GM06990 (cell line): ENCODE results near the gene SLC30A9.
A peak's percentile ranks its signal among the peaks of the same experiment; 100 is the strongest.

Experiments used
- DNase-seq: peaks from one replicate; pipeline ENCODE4 v3.0.0-alpha.2; 2011; ENCODE audit not compliant: insufficient read length; ENCODE audit errors: extremely low read depth
- H3K27me3 ChIP-seq: replicated peaks from 2 replicates; pipeline ENCODE4 v1.6.0; 2011; ENCODE audit warnings: low read length; ENCODE audit not compliant: control insufficient read depth, insufficient read depth
- H3K36me3 ChIP-seq: 2 replicates; pipeline ENCODE4 v1.5.1; 2011; ENCODE audit warnings: low read length; ENCODE audit not compliant: control insufficient read depth, insufficient read depth
- H3K4me3 ChIP-seq: replicated peaks from 2 replicates; pipeline ENCODE4 v1.5.1; 2011; ENCODE audit warnings: low read depth, mild to moderate bottlenecking, control low read depth, low read length
- TF ChIP-seq, protein P1 (sequence below): IDR thresholded peaks from 2 replicates; pipeline ENCODE4 v1.5.1; 2011; ENCODE audit warnings: low read length, control low read depth, mild to moderate bottlenecking, inconsistent platforms; ENCODE audit not compliant: insufficient read depth, poor library complexity, severe bottlenecking

SLC30A9 gene

DNA sequence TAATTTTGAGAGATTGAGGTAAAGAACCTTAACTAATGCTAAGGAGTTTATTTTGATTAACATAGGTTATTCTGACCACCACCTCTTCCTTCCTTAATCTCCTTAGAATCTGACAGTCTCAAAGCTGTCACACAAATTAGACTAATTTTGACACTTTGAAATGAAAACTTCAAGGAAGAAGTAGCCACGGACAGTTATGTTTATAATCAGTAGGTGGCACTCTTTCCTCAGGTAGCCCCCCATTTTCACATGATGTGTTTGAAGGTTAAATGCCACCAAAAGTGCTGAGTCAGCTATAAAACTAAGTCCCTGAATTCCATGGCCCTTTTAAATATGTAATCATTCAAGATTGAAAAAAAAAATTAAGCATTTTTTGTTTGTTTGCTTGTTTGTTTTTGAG is 32.7 kb upstream of the SLC30A9 start:
- TF ChIP-seq, protein P1, sequence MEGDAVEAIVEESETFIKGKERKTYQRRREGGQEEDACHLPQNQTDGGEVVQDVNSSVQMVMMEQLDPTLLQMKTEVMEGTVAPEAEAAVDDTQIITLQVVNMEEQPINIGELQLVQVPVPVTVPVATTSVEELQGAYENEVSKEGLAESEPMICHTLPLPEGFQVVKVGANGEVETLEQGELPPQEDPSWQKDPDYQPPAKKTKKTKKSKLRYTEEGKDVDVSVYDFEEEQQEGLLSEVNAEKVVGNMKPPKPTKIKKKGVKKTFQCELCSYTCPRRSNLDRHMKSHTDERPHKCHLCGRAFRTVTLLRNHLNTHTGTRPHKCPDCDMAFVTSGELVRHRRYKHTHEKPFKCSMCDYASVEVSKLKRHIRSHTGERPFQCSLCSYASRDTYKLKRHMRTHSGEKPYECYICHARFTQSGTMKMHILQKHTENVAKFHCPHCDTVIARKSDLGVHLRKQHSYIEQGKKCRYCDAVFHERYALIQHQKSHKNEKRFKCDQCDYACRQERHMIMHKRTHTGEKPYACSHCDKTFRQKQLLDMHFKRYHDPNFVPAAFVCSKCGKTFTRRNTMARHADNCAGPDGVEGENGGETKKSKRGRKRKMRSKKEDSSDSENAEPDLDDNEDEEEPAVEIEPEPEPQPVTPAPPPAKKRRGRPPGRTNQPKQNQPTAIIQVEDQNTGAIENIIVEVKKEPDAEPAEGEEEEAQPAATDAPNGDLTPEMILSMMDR, result peak; percentile 53
- no peak for DNase-seq
- Histone ChIP-seq H3K27me3 (no peaks in the 10 kb centered on the region), H3K4me3 (no peak overlapping the region), H3K36me3 (no peaks in the 10 kb centered on the region; the same call in none of the 2 replicates)

DNA sequence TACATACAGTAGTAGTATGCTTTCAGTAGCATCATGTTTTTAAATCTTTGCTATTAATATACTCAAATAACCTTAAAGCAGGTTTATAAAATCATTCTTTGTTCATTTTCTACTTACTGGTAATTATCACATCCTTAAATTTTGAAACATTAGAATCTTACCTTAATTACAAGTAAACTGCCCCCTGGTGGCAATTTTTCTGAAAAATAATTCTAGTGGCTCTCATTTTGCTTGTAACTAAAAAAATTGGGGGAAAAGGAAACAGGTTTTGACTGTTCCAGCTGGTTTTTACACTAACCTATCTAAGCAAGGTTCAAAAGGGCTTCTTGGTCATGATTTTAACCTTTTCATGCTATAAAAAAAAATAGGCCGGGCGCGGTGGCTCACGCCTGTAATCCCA is 27.2 kb upstream of the SLC30A9 start:
- Histone ChIP-seq H3K27me3 (no peaks in the 10 kb centered on the region), H3K4me3 (no peak overlapping the region), H3K36me3 (no peaks in the 10 kb centered on the region)
- DNase-seq, result peak; percentile 19
- TF ChIP-seq, protein P1, result peak; percentile 17

DNA sequence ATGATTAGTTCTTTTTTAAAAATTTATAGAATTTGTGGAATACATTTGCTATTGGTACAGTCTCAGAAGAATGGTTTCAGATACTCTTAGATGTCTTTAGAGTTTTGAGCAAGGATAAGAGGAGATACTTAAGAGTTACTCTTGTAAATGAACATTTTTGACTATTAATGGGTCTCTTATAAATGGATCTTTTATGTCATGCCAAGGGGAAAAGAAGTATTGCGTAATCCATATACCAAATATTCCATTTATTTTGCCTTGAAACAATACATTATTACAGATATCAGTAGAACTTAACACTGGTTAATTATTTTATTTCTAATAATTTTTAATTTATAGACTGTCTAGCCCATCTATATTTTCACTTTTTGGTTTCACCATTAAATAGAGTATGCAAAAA is 25.9 kb upstream of the SLC30A9 start:
- no peak for DNase-seq

DNA sequence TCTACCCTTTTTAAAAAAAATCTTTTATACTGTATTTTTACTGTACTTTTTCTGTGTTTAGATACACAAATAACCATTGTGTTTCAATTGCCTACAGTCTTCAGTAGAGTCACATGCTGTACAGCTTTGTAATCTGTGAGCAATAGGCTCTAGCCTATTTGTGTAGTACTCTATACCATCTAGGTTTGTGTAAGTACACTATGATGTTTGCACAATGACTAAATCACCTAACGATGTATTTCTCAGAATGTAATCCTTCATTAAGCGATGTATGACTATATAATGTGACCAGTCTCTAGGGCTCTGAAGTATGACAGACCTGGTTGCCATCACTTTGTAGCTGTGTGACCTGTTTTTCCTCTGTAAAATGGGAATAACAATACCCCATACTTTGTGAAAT is 22.9 kb upstream of the SLC30A9 start:
- no peak overlapping the region for H3K4me3 ChIP-seq
- no peaks in the 10 kb centered on the region for H3K27me3 ChIP-seq
- no peak for DNase-seq
- no peaks in the 10 kb centered on the region for H3K36me3 ChIP-seq
- TF ChIP-seq, protein P1, result no peak

More for the DNA sequence above, 25.9 kb upstream of the SLC30A9 start:
- Histone ChIP-seq H3K4me3 (no peak overlapping the region), H3K36me3 (no peaks in the 10 kb centered on the region), H3K27me3 (no peaks in the 10 kb centered on the region)
- TF ChIP-seq, protein P1, result no peak

DNA sequence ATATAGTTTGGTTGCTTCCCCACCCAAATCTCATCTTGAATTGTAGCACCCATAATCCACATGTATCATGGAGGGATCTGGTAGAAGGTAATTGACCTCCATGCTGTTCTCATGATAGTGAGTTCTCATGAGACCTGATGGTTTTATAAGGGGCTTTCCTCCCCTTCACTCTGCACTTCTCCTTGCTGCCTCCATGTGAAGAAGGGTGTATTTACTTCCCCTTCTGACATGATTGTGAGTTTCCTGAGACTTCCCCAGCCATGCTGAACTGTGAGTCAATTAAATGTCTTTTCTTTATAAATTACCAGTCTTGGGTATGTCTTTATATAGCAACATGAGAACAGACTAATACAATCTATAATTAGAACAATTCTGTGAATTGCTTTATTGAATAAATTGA is 20.7 kb upstream of the SLC30A9 start:
- no peaks in the 10 kb centered on the region for H3K36me3 ChIP-seq
- no peak overlapping the region for H3K4me3 ChIP-seq
- no peak for DNase-seq
- TF ChIP-seq, protein P1, result no peak
- no peaks in the 10 kb centered on the region for H3K27me3 ChIP-seq

DNA sequence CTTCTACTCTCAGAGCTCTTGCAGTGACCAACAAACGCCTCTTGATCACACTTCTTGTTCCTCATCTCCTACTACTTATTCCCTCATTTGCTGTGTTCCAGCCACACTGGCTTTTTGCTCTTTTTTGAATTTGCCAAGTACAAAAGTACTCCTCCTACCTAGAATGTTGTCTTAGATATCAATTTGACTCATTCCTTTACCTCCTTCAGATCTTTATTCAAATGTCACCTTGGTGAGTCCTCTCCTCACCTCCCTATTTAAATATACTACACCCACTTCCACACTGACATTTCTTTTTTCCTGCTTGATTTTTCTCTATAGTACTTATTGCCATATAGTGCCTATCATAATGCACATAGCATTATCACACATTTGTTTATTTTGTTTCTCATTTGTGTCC is 15.0 kb upstream of the SLC30A9 start:
- no peak for DNase-seq
- Histone ChIP-seq H3K36me3 (no peaks in the 10 kb centered on the region), H3K4me3 (no peak overlapping the region), H3K27me3 (no peaks in the 10 kb centered on the region)
- TF ChIP-seq, protein P1, result no peak
